CD4-positive, alpha-beta T cell treated with Interleukin-15 for 4 hours (primary cell): ENCODE results near the gene CHMP2B.
"Not testable (repeated sequence)": the region's sequence is repeated elsewhere in the genome, so short reads cannot be mapped to it uniquely, and the experiment has no call there.

Experiments
- DNase-seq: peaks from one replicate; pipeline ENCODE4 v3.0.0-alpha.2; 2020; ENCODE audit warnings: low spot score

Gene CHMP2B

DNA sequence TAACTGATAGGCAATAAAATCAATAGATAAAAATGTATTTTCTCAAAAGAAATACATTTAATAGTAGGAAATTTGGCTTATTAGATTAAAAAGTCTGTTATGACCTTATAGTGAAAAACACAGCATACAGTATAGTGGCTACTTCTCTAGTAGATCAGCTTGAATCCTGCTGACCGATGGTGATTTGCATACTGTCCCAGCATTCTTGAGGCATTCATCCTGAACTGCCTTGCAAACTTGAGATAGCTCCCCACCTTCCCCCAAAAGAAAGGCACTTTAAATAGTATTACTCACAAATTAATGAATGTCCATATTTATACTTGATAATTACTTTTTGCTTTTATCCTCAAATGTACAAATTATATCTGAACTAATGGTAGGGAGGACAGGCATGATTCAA, 6.7 kb downstream of the CHMP2B start:
- no peak for DNase-seq

DNA sequence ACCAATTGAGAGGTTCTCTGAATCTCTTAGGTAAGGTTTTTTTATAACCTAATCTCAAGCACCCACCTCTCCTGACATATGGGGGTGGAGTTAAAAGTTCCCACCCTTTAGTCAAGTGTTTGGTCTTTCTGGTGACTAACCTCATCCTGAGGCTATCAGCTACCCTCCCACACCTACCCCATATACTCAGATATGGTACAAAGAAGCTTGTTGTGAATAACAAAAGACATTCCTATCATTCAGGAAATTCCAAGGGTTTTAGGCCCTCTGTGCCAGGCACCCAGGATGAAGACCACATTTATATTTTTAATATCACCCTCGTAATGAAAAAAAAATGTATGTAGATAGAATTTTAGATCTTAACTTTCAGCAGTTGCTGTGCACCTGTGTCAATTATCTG, 9.0 kb downstream of the CHMP2B start:
- no peak for DNase-seq

DNA sequence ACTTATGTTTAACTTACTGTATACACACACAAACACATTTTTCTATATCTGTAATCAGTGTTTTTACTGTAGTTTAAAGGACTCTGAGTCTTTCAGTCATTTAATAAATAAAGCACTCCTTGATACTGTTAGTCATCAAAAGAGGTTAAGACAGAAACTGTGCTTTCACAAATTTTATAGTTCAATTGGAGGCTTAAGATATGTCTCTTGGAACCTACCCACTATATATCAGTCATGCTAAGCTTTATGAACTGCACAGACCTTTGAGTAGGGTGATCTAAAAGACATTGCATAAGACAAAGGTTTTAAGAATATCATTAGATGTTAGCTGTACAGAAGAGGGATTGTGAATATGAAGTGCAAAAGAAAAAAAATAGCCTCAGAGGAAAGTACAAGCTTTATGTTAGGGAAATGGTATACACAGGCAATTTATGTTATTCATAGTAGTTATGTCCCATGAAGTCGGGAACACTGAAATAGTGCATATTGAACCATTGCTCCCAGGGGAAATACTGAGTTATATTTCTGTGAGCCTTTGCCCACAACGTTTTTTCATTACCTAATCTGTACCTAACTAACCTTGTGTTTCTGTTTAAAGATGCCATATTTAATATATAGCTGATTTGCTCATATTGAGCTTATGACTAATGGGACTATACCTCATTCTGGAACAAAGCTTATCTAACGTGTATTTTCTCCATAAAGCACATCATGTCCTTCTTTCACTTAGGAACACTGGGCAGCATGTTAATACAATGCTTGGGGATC, 19.7 kb downstream of the CHMP2B start:
- no peak for DNase-seq

GRCh38 chr3:87247430-87247773, 20.3 kb downstream of the CHMP2B start:
- no peak for DNase-seq

GRCh38 chr3:87248231-87248630, 21.1 kb downstream of the CHMP2B start:
- not testable (repeated sequence) for DNase-seq

- no peak for DNase-seq
Observed at GRCh38 chr3:87248831-87249230, 21.7 kb downstream of the CHMP2B start.

DNA sequence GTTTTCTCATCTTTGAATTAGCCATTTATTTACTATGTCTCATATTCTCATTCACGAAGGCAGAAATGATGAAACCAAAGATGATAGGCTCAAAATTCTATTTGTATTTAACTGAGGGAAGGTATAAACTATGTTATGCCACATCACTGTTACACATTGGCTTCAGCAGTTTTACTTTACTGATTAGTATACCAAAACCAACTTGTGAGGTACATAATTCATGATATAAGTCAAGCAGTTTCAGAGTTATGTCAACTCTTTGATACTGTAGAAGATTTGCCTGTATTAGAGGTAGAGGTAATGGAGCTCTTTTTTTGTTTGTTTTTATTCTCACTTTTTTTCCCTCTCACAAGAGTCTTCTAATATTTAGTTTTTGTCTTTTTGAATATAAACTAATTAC, 22.9 kb downstream of the CHMP2B start:
- no peak for DNase-seq

DNA sequence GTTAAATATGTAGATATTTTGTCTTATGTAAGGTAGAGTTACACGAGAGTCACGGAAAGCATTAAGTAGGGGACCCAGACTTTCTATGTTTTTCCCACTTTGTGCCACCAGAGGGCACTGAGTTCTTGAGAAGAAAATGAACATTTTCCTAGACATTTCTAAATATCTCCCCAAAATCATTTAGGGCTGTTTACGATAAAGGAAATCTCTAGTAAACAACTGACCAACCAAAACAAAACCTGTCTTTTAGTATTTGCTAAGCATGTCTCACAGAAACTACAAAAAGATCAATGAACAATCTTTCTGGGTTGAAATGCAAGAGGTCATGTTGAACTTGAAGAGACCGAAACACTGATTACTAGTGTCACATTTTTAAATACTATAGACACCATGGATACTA, 33.2 kb downstream of the CHMP2B start:
- peak; percentile 45 for DNase-seq

DNA sequence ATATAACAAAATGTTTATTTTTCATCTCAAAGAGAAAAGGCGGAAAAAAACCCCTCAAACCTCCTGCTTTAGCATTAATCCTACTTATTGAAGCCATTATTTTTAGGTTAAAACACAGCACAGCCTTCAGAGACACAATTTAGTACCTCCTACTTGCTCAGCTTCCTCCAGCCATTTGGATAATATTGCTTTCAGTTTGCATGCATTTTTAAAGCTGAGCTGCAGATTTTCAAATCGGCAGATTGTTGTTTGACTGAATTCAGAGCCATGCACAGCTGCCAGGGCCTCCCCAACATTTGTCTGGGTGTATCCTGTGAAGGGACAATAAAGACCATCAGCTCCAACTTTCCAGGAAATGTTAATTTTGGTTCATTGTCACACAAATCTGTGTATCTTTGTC, 34.8 kb downstream of the CHMP2B start:
- DNase-seq: no peak

- no peak for DNase-seq
Observed at GRCh38 chr3:87267953-87268645, 41.0 kb downstream of the CHMP2B start.

- DNase-seq: no peak
Observed at GRCh38 chr3:87268646-87269211, 41.6 kb downstream of the CHMP2B start.

DNA sequence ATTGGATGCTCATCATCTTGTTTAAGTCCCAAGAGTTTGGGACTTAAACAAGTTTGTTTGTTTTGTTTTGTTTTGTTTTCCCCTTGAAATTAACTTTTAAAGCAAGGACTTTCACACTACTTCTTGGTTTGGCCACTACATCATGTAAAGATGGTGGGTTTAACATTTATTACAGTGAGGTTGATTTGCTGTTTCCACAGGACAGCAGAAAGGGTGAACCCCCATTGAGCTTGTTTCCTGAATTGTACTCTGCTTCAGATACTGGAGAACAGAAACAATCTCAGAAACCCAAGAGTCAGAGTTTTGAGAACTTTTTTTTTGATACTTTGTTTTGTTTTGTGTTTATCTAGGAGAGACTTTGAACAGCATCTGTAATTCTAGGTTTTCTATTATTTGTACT, 42.6 kb downstream of the CHMP2B start:
- no peak for DNase-seq

GRCh38 chr3:87270908-87271700, 44.0 kb downstream of the CHMP2B start:
- DNase-seq: no peak

DNA sequence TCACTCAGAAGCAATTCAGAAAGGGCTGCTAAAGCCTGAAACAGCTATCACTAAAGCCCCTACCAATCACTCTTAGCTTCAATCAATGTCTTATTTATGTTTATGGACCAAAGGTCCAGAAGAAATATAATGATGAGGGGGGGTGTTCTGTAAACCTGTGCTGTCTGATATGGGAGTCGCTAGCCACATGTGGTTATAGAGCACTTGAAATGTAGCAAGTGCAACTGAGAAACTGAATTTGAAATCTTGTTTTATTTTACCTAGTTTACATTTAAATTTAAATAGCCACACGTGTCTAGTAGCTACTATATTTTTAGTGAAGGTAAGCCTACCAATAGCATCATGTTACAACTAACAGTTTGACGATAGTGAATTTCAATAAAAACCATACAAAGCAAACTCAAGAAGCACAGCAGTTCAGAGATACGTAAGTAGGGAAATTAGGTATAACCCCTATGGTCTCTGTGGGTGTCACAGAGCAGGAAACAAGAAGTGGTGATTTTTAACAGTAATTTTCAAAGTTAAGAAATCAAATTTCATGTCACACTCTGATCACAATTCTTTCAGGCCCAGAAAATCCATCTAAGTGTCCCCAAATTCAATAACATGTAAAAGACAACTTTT, 45.7 kb downstream of the CHMP2B start:
- DNase-seq: no peak

- no peak for DNase-seq
Observed at GRCh38 chr3:87276484-87276883, 49.4 kb downstream of the CHMP2B start, which contains the start of gene POU1F1. POU1F1 (minus strand) TSS chr3:87276584; CDS start chr3:87276462, 122 bp downstream.

DNA sequence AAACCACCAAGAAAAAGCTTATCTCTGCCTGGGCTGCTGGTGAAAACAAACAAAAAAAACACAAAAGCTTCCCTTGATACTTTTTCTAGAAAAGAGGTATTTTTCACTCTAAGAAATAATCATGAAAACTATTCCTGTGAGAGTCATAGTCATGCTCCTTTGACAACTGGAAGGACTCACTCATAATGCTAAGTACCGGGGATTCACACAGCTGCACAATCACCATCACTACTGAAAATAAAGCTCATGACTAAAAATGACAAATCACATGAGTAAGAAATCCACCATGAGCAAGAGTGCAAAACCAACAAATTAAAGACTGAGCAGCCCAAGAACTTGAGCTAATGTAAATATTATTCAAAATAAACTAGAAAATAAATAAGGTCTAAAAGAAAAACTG, 59.9 kb downstream of the CHMP2B start:
- DNase-seq: no peak

GRCh38 chr3:87288446-87288845, 61.3 kb downstream of the CHMP2B start:
- no peak for DNase-seq

DNA sequence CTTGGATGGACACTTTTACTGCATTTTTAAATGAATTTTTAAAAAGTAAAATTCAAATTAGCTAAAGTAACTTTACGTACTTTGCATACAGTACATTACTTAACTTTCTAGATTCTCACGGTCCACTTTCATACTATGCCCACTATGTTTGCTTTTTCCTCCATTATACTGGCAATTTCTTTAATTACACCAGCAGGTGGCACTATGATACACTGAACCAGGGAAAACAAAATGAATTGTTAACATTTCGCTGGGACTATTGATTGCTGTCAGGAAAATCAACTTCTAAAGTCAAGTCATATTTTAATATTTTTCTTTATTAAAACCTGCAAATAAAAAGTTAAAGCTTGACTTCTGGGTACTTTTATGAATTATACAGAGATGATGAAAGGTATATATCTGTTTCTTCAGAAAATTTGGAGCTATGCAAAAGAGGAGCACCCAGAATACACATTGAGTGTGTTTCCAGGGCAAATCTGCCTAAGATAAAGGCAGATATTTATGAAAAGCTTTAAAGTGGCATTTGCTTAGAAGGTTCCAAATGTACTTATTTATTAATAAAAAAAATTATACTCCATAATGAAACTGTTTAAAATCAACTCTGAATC, 71.1 kb downstream of the CHMP2B start:
- DNase-seq: peak; percentile 40

DNA sequence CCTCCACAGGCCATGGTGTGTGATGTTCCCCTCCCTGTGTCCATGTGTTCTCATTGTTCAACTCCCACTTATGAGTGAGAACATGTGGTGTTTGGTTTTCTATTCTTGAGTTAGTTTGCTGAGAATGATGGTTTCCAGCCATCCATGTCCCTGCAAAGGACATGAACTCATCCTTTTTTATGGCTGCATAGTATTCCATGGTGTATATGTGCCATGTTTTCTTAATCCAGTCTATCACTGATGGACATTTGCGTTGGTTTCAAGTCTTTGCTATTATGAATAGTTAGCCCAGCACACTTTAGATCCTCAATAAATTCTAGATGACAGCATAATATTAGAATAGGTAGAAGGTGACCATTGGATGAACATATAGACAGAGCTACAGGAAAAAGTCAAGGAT, 77.9 kb downstream of the CHMP2B start:
- DNase-seq: not testable (repeated sequence)
